Erythroblast (primary cell): ENCODE measurements around the gene HELZ.

ENCODE experiments used
- GATA1 ChIP-seq: IDR thresholded peaks from 2 replicates; pipeline ENCODE4 v1.6.1; 2011; ENCODE audit warnings: low read depth, mild to moderate bottlenecking, control low read depth, low read length, moderate library complexity
- POLR2A ChIP-seq: IDR thresholded peaks from 2 replicates; pipeline ENCODE4 v1.6.1; 2011; ENCODE audit warnings: mild to moderate bottlenecking, low read length

GRCh38 chr17:67216578-67217320, 28.2 kb downstream of the HELZ start:
- TF ChIP-seq POLR2A: no peak
- no peak for TF ChIP-seq GATA1
